Activated naive CD4-positive, alpha-beta T cell treated with anti-CD3 and anti-CD28 coated beads for 36 hours (primary cell): ENCODE results near the gene FBXO42. TPM values are rescaled to one million over a fixed set of nuclear protein-coding genes. Genes with fewer than 3 reads are reported as not detected.

Experiments
- CTCF ChIA-PET: fragments of 350-600 bp; sonication (Branson Sonifier 250); formaldehyde crosslinking; loops from one replicate; lab custom pipeline; 2021; ENCODE audit warnings: antibody characterized with exemption; lab: Charles Lee
- DNase-seq: peaks from one replicate; pipeline ENCODE4 v3.0.0-alpha.2; 2020
- H3K27ac Mint-ChIP-seq: one replicate; pipeline ENCODE4 v1.8.0; 2021; ENCODE audit warnings: mild to moderate bottlenecking, mixed read lengths
- H3K27me3 Mint-ChIP-seq: one replicate; pipeline ENCODE4 v1.8.0; 2021; ENCODE audit warnings: low read depth, mixed read lengths
- H3K36me3 Mint-ChIP-seq: one replicate; pipeline ENCODE4 v1.8.0; 2021; ENCODE audit warnings: low read depth, mixed read lengths
- H3K4me1 Mint-ChIP-seq: one replicate; pipeline ENCODE4 v1.8.0; 2021; ENCODE audit warnings: low read depth, mixed read lengths
- H3K4me3 Mint-ChIP-seq: one replicate; pipeline ENCODE4 v1.8.0; 2021; ENCODE audit warnings: mild to moderate bottlenecking, moderate library complexity, mixed read lengths
- H3K9me3 Mint-ChIP-seq: one replicate; pipeline ENCODE4 v1.8.0; 2021; ENCODE audit warnings: mixed read lengths
- intact Hi-C: fragments of 100-400 bp; cut with micrococcal nuclease; formaldehyde crosslinking; loops from one replicate; pipeline ENCODE4 v1.15.1; 2023
- total RNA-seq, 2 experiments: library from RNA; stranded (reverse); gene quantifications; one replicate each; pipeline ENCODE4 v1.2.3, GENCODE V29; 2021

Gene FBXO42
- total RNA-seq, 2 experiments from 2014 or later: 7.5 to 10.2 TPM

GRCh38 chr1:16385659-16386453 lies 33.6 kb upstream of the FBXO42 start:
- Mint-ChIP-seq H3K27me3 (no peaks in the 10 kb centered on the region), H3K4me1 (peaks cover 66% of the 10 kb centered on the region), H3K36me3 (peaks cover 9% of the 10 kb centered on the region), H3K27ac (peak overlapping the region; percentile 62), H3K4me3 (no peak overlapping the region), H3K9me3 (no peaks in the 10 kb centered on the region)
- CTCF ChIA-PET: no interaction called here
- no peak for DNase-seq
- intact Hi-C loops: loop anchor here (5.0 kb wide), 2 partner anchors 36 to 56 kb away; partner anchors contain the start of gene NECAP2

GRCh38 chr1:16383888-16384287 lies 31.6 kb upstream of the FBXO42 start:
- intact Hi-C loops: no loop called here
- CTCF ChIA-PET: no interaction called here
- no peak for DNase-seq
- Mint-ChIP-seq H3K27ac (no peak overlapping the region), H3K4me1 (peaks cover 65% of the 10 kb centered on the region), H3K9me3 (no peaks in the 10 kb centered on the region), H3K36me3 (peaks cover 7% of the 10 kb centered on the region), H3K27me3 (no peaks in the 10 kb centered on the region), H3K4me3 (no peak overlapping the region)

DNA sequence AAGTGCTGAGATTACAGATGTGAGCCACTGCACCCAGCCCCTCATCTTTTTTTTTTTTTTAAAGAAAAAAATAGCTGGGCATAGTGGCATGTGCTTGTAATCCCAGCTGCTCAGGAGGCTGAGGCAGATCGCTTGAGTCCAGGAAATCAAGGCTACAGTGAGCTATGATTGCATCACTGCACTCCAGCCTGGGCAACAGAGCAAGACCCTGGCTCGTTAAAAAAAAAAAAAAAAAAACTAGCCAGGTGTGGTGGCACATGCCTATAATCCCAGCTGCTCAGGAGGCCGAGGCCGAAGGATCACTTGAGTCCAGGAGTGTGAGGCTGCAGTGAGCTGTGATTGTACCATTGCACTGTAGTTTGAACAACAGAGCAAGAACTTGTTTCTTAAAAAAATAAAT lies 28.6 kb upstream of the FBXO42 start:
- CTCF ChIA-PET: interaction anchor here (0.5 kb wide), 1 partner anchor 9 kb away, joined by 4 read pairs; no protein-coding TSS in a partner anchor
- no peak overlapping the region for H3K27ac Mint-ChIP-seq
- H3K27me3 Mint-ChIP-seq: no peaks in the 10 kb centered on the region
- no peak for DNase-seq
- no peak overlapping the region for H3K4me3 Mint-ChIP-seq
- H3K9me3 Mint-ChIP-seq: no peaks in the 10 kb centered on the region
- peaks cover 7% of the 10 kb centered on the region for H3K36me3 Mint-ChIP-seq
- H3K4me1 Mint-ChIP-seq: peaks cover 65% of the 10 kb centered on the region
- intact Hi-C loops: no loop called here

DNA sequence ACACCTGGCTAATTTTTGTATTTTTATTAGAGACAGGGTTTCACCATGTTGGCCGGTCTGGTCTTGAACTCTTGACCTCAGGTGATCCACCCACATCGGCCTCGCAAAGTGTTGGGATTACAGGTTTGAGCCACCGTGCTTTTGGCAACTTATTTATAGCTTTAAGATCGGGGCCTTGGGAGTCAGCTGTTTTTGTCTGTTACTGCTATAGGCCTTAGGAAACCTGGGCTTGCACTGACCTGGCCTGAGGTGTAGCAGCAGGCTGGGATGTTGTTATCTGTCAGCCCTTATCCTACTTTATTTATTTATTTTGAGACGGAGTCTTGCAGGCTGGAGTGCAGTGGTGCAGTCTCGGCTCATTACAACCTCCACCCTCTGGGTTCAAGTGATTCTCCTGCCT lies 26.2 kb upstream of the FBXO42 start:
- CTCF ChIA-PET: no interaction called here
- Mint-ChIP-seq H3K4me1 (peaks cover 69% of the 10 kb centered on the region), H3K36me3 (peaks cover 10% of the 10 kb centered on the region), H3K9me3 (no peaks in the 10 kb centered on the region), H3K4me3 (no peak overlapping the region), H3K27me3 (no peaks in the 10 kb centered on the region), H3K27ac (no peak overlapping the region)
- DNase-seq: no peak
- intact Hi-C loops: no loop called here

GRCh38 chr1:16376971-16377370 lies 24.7 kb upstream of the FBXO42 start:
- peaks cover 74% of the 10 kb centered on the region for H3K4me1 Mint-ChIP-seq
- H3K27ac Mint-ChIP-seq: peak overlapping the region; percentile 15
- no peak overlapping the region for H3K4me3 Mint-ChIP-seq

GRCh38 chr1:16375521-16376340 lies 23.5 kb upstream of the FBXO42 start:
- H3K27ac Mint-ChIP-seq: peak overlapping the region; percentile 30
- intact Hi-C loops: no loop called here
- H3K27me3 Mint-ChIP-seq: no peaks in the 10 kb centered on the region
- CTCF ChIA-PET: interaction anchor here (0.7 to 1.7 kb wide), 2 partner anchors 65 to 226 kb away, joined by 3 to 5 read pairs; partner anchors contain the start of gene NECAP2
- no peaks in the 10 kb centered on the region for H3K9me3 Mint-ChIP-seq
- H3K36me3 Mint-ChIP-seq: peaks cover 15% of the 10 kb centered on the region
- H3K4me3 Mint-ChIP-seq: no peak overlapping the region
- DNase-seq: no peak
- H3K4me1 Mint-ChIP-seq: peaks cover 83% of the 10 kb centered on the region

More at GRCh38 chr1:16376971-16377370, 24.7 kb upstream of the FBXO42 start:
- H3K27me3 Mint-ChIP-seq: no peaks in the 10 kb centered on the region
- DNase-seq: no peak
- intact Hi-C loops: no loop called here
- CTCF ChIA-PET: no interaction called here
- no peaks in the 10 kb centered on the region for H3K9me3 Mint-ChIP-seq
- peaks cover 15% of the 10 kb centered on the region for H3K36me3 Mint-ChIP-seq

- H3K27ac Mint-ChIP-seq: peak overlapping the region; percentile 77
These were observed 22.0 kb upstream of the FBXO42 start for GRCh38 chr1:16374266-16374665.

DNA sequence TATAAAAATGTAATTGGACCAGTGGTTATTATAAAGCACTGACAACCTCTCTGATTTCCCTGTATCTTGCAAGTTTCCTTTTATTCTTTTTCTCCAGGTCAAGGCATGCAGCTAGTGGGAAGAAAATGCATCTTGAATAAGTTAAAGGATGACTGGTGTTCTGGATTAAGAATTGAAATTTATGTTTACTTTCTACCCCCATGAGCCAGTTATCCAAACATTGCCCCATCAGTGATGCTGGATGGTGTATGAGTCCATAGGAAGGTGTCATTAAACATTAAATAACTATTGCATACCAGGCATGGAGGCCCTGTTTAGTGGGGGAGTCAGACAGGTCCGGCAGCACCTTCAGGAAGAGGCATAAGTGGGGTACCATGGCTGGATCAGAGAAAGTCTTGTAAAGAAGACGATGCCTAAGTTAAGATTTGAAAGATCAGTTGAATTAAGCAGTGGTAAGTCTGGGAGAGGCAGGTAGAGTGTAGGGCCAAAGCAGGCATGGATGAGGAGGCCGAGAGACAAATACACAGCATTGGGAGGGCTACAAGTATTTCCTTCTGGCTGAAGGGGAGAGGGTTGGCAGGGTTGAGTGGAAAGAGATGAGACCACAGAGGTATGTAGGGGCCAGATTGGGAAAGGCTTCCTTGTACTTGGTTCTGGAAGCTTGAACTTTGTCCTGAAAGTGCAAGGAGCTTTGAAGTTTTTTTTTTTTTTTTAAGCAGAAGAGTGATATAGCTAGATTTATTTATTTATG lies 20.4 kb upstream of the FBXO42 start:
- Mint-ChIP-seq H3K4me1 (peaks cover 82% of the 10 kb centered on the region), H3K27me3 (no peaks in the 10 kb centered on the region), H3K36me3 (peaks cover 20% of the 10 kb centered on the region), H3K4me3 (no peak overlapping the region), H3K27ac (peak overlapping the region; percentile 87), H3K9me3 (no peaks in the 10 kb centered on the region)
- no peak for DNase-seq
- CTCF ChIA-PET: interaction anchor here (0.6 to 1.1 kb wide), 4 partner anchors 10 to 353 kb away, joined by 3 to 8 read pairs (median 3); no protein-coding TSS in a partner anchor
- intact Hi-C loops: no loop called here

More at GRCh38 chr1:16374266-16374665, 22.0 kb upstream of the FBXO42 start:
- no peak for DNase-seq
- CTCF ChIA-PET: interaction anchor here (0.9 to 1.7 kb wide), 2 partner anchors 22 to 66 kb away, joined by 3 to 5 read pairs; partner anchors contain the start of genes FBXO42 and NECAP2
- H3K27me3 Mint-ChIP-seq: no peaks in the 10 kb centered on the region
- peaks cover 15% of the 10 kb centered on the region for H3K36me3 Mint-ChIP-seq
- intact Hi-C loops: no loop called here
- peaks cover 84% of the 10 kb centered on the region for H3K4me1 Mint-ChIP-seq
- no peak overlapping the region for H3K4me3 Mint-ChIP-seq
- no peaks in the 10 kb centered on the region for H3K9me3 Mint-ChIP-seq

- H3K27me3 Mint-ChIP-seq: no peaks in the 10 kb centered on the region
- H3K9me3 Mint-ChIP-seq: no peaks in the 10 kb centered on the region
- intact Hi-C loops: no loop called here
- peaks cover 20% of the 10 kb centered on the region for H3K36me3 Mint-ChIP-seq
- H3K4me3 Mint-ChIP-seq: peak overlapping the region; percentile 32
- CTCF ChIA-PET: interaction anchor here (0.7 to 1.0 kb wide), 3 partner anchors 9 to 24 kb away, joined by 3 to 4 read pairs (median 3); no protein-coding TSS in a partner anchor
- H3K4me1 Mint-ChIP-seq: peaks cover 73% of the 10 kb centered on the region
- H3K27ac Mint-ChIP-seq: peak overlapping the region; percentile 87
- no peak for DNase-seq
These were observed 19.4 kb upstream of the FBXO42 start for GRCh38 chr1:16371725-16372124.

- H3K27ac Mint-ChIP-seq: no peak overlapping the region
- peaks cover 56% of the 10 kb centered on the region for H3K4me1 Mint-ChIP-seq
- CTCF ChIA-PET: interaction anchor here (0.6 to 2.2 kb wide), 4 partner anchors 12 to 519 kb away, joined by 3 to 8 read pairs (median 4); partner anchors contain the start of gene NECAP2
- peaks cover 20% of the 10 kb centered on the region for H3K36me3 Mint-ChIP-seq
- H3K4me3 Mint-ChIP-seq: no peak overlapping the region
- H3K9me3 Mint-ChIP-seq: no peaks in the 10 kb centered on the region
- intact Hi-C loops: loop anchor here (2.0 to 10.0 kb wide), 4 partner anchors 205 to 753 kb away; partner anchors contain the start of genes DDI2 and NBPF1
- no peak for DNase-seq
- no peaks in the 10 kb centered on the region for H3K27me3 Mint-ChIP-seq
These were observed 17.5 kb upstream of the FBXO42 start for GRCh38 chr1:16369821-16370220.
